WERI-Rb-1 (cell line): ENCODE data around the gene RNF180.

Experiments
- DNase-seq: peaks from one replicate; pipeline ENCODE4 v3.0.0-alpha.2; 2020
- H3K27ac ChIP-seq: fragments of 250-450 bp; sonication (Bioruptor Pico); 2 replicates; pipeline ENCODE4 v1.5.1; 2020; ENCODE audit warnings: mild to moderate bottlenecking, moderate library complexity
- H3K27me3 ChIP-seq: fragments of 250-450 bp; sonication (Bioruptor Pico); 2 replicates; pipeline ENCODE4 v1.5.1; 2021; ENCODE audit warnings: mild to moderate bottlenecking, low read depth, moderate library complexity; ENCODE audit not compliant: insufficient read depth, severe bottlenecking
- H3K36me3 ChIP-seq: fragments of 250-450 bp; sonication (Bioruptor Pico); 2 replicates; pipeline ENCODE4 v1.5.1; 2020; ENCODE audit warnings: mild to moderate bottlenecking, moderate library complexity
- H3K4me3 ChIP-seq: 2 replicates; pipeline ENCODE4 v1.5.1; 2011; ENCODE audit warnings: low read depth, mild to moderate bottlenecking, control low read depth, low read length
- H3K9me3 ChIP-seq: fragments of 250-450 bp; sonication (Bioruptor Pico); 2 replicates; pipeline ENCODE4 v1.5.1; 2021; ENCODE audit warnings: mild to moderate bottlenecking, moderate library complexity; ENCODE audit not compliant: severe bottlenecking
- CTCF ChIP-seq: IDR thresholded peaks from 2 replicates; pipeline ENCODE4 v1.5.1; 2011; ENCODE audit warnings: low read depth, mild to moderate bottlenecking, control low read depth, inconsistent platforms, low read length

RNF180 gene

DNA sequence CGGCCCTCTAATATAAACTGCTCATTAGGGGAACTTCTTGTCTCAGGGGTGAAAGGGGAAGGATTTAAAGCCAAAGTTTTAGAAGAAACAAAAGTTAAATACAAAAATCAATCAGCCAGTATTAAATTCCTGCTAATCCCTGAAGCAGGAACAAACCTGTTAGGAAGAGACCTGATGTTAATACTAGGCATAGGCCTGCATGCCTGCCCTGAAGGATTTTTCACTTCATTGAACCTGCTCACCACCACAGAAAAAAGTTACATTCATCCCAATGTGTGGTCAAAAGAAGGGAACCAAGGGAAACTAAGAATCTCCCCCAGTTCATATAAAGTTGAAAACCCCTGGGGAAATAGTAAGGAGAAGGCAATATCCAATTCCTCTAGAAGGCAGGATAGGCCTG lies 9.4 kb upstream of the RNF180 start:
- no peak overlapping the region for H3K4me3 ChIP-seq
- no peaks in the 10 kb centered on the region for H3K36me3 ChIP-seq
- DNase-seq, result no peak
- H3K27ac ChIP-seq, result no peak overlapping the region
- TF ChIP-seq CTCF, result no peak
- H3K9me3 ChIP-seq, result peaks cover 6% of the 10 kb centered on the region
- H3K27me3 ChIP-seq, result no peaks in the 10 kb centered on the region

- no peak for DNase-seq
- no peaks in the 10 kb centered on the region for H3K36me3 ChIP-seq
- no peaks in the 10 kb centered on the region for H3K27me3 ChIP-seq
- no peak overlapping the region for H3K27ac ChIP-seq
- H3K4me3 ChIP-seq, result no peak overlapping the region
- H3K9me3 ChIP-seq, result no peaks in the 10 kb centered on the region
- TF ChIP-seq CTCF, result no peak
These were observed 6.8 kb upstream of the RNF180 start for GRCh38 chr5:64158827-64159226.

DNA sequence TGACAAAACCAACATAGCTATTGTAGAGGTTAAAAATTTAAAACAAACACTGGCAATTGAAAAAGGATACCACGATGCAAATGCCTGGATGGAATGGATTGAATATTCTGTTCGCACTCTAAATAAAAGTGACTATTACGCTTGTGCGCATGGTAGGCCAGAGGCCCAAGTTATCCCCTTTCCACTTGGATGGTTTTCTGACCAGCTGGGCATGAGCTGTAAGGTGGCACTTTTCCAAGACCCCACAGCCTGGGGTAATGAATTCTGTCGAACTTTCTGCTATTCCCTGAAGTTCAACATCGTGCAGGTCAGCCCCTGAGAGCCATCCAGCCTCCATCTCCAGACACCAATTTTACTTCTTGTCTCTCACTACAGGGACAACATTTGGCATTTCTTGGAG lies 5.4 kb upstream of the RNF180 start:
- TF ChIP-seq CTCF, result no peak
- Histone ChIP-seq H3K9me3 (no peaks in the 10 kb centered on the region), H3K27me3 (no peaks in the 10 kb centered on the region)

GRCh38 chr5:64161420-64161819 lies 4.2 kb upstream of the RNF180 start:
- H3K4me3 ChIP-seq, result no peak overlapping the region
- no peaks in the 10 kb centered on the region for H3K27me3 ChIP-seq
- H3K36me3 ChIP-seq, result no peaks in the 10 kb centered on the region
- DNase-seq, result no peak
- H3K27ac ChIP-seq, result no peak overlapping the region
- TF ChIP-seq CTCF, result no peak
- no peaks in the 10 kb centered on the region for H3K9me3 ChIP-seq

More for the DNA sequence above, 5.4 kb upstream of the RNF180 start:
- DNase-seq, result no peak
- no peak overlapping the region for H3K27ac ChIP-seq
- H3K4me3 ChIP-seq, result no peak overlapping the region
- no peaks in the 10 kb centered on the region for H3K36me3 ChIP-seq

- Histone ChIP-seq H3K9me3 (no peaks in the 10 kb centered on the region), H3K4me3 (no peak overlapping the region), H3K27ac (no peak overlapping the region), H3K36me3 (no peaks in the 10 kb centered on the region), H3K27me3 (no peaks in the 10 kb centered on the region)
- DNase-seq, result no peak
- no peak for TF ChIP-seq CTCF
These were observed 2.5 kb upstream of the RNF180 start for GRCh38 chr5:64163135-64163534.

DNA sequence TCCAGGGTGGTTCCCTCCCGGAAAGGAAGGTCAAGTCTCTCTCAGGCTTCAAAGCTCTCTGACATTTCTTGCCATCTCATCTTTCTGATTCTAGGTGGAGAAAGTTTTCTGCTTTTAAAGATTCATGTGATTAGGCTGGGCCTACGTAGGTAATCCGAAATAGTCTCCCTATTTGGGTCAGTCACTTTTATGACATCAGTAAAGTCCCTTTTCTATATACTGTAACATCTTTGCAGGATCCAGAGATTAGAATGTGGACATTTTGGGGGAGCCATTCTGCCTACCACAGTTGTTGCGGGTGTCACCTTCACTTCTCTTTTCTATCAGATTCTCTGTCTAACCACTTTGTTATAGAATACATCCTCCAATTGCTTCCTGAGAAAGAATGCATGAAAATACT lies 1.9 kb upstream of the RNF180 start:
- Histone ChIP-seq H3K27ac (no peak overlapping the region), H3K4me3 (no peak overlapping the region), H3K9me3 (no peaks in the 10 kb centered on the region), H3K36me3 (no peaks in the 10 kb centered on the region), H3K27me3 (no peaks in the 10 kb centered on the region)
- DNase-seq, result no peak
- no peak for TF ChIP-seq CTCF
